ENCODE data around the gene ATG3. TPM values are rescaled to one million over a fixed set of nuclear protein-coding genes. Genes with fewer than 3 reads are reported as not detected.
"Not testable (repeated sequence)": the region's sequence is repeated elsewhere in the genome, so short reads cannot be mapped to it uniquely, and the experiment has no call there.

ATG3 gene
- total and polyA plus RNA-seq, 9 of the 15 experiments (the other 6 are each of a cell fraction or from before 2014, with no cell fraction given), result 48.7 to 107 (median 64.7) TPM

- TF ChIP-seq ID3 (CRISPR knock-in tag; IDR thresholded peaks at IDR 0.05) (no peak), ID3 (tag; IDR thresholded peaks at IDR 0.05) (no peak)
These were observed 65.2 kb downstream of the ATG3 start (continued) for GRCh38 chr3:112496366-112497067.

GRCh38 chr3:112494448-112494767 is 67.4 kb downstream of the ATG3 start:
- POLR2A ChIA-PET; H3K27ac ChIP-seq (ENCODE audit: extremely low read depth, low read depth, low read length): not testable (repeated sequence)

GRCh38 chr3:112492124-112492523 is 69.6 kb downstream of the ATG3 start:
- Histone ChIP-seq H3K27me3 (ENCODE audit: control insufficient read depth in 2 of 2, insufficient read depth in 2 of 2, low read length in 2 of 2) (no peaks in the 10 kb centered on the region), H3K36me3 (ENCODE audit: control insufficient read depth, insufficient read depth, low read length) (no peaks in the 10 kb centered on the region), H3K9ac (ENCODE audit: insufficient read depth in 1 of 2, low read depth in 2 of 2, low read length in 2 of 2) (no peak overlapping the region), H3K4me2 (ENCODE audit: insufficient read depth, low read length) (no peak overlapping the region), H3K4me3 (no peak overlapping the region), H4K20me1 (replicated peaks; ENCODE audit: control insufficient read depth, insufficient read depth, low read length) (no peaks in the 10 kb centered on the region), H3K9me1 (ENCODE audit: control insufficient read depth, insufficient read depth, low read length) (no peaks in the 10 kb centered on the region), H3K79me2 (ENCODE audit: control insufficient read depth, insufficient read depth, low read length) (no peaks in the 10 kb centered on the region), H3K4me1 (replicated peaks in 1 of 2; ENCODE audit: control insufficient read depth in 2 of 2, insufficient read depth in 2 of 2, low read length in 2 of 2) (no peaks in the 10 kb centered on the region), H3K27ac (ENCODE audit: extremely low read depth, low read depth, low read length) (no peak overlapping the region), H2AFZ (ENCODE audit: low read depth, low read length) (no peak overlapping the region), H3K9me3 (replicated peaks; ENCODE audit: control insufficient read depth, insufficient read depth, low read depth, low read length) (no peaks in the 10 kb centered on the region)
- intact Hi-C loops (cut with micrococcal nuclease), result no loop called here
- FAIRE-seq (no peak), ATAC-seq (no peak), DNase-seq (ENCODE audit: extremely low read depth in 1 of 4, low spot score in 3 of 4) (no peak)
- BruUV-seq (replicated peaks), result no TSS peak
- 0% methylated on average over 1 of the region's 1 CpG for WGBS (ENCODE audit: insufficient coverage, low coverage, missing lambda C conversion rate)
- ChIA-PET CTCF (ENCODE audit: low intra/inter-chr PET ratio) (no interaction called here), POLR2A (no interaction called here)
- in situ Hi-C loops (cut with MboI), result no loop called here
- no peak for TF ChIP-seq KDM5B (IDR thresholded peaks at IDR 0.05; ENCODE audit: insufficient replicate concordance, low read depth, low read length)
- TF ChIP-seq AFF1 (IDR thresholded peaks at IDR 0.05; ENCODE audit: low read depth in 1 of 2, partially characterized antibody in 2 of 2), result no peak
- no peak for TF ChIP-seq HNRNPUL1 (IDR thresholded peaks at IDR 0.05; ENCODE audit: low read length)
- TF ChIP-seq RFX7 (CRISPR knock-in tag; IDR thresholded peaks at IDR 0.05), result no peak
- no peak for TF ChIP-seq SP1 (CRISPR knock-in tag; IDR thresholded peaks at IDR 0.05)
- no peak for TF ChIP-seq PML (IDR thresholded peaks at IDR 0.05; ENCODE audit: low read length)
- TF ChIP-seq ATF7 (IDR thresholded peaks at IDR 0.05), result no peak
- no peak for TF ChIP-seq GATAD2B (IDR thresholded peaks at IDR 0.05; ENCODE audit: borderline replicate concordance)
- TF ChIP-seq NBN (IDR thresholded peaks at IDR 0.05; ENCODE audit: low read depth), result no peak

More at GRCh38 chr3:112494448-112494767, 67.4 kb downstream of the ATG3 start:
- FAIRE-seq; ATAC-seq; H3K36me3 ChIP-seq (ENCODE audit: control insufficient read depth, insufficient read depth, low read length); H3K79me2 ChIP-seq (ENCODE audit: control insufficient read depth, insufficient read depth, low read length); H3K27me3 ChIP-seq (ENCODE audit: control insufficient read depth in 2 of 2, insufficient read depth in 2 of 2, low read length in 2 of 2); CTCF ChIA-PET (ENCODE audit: low intra/inter-chr PET ratio); H3K4me1 ChIP-seq (replicated peaks in 1 of 2; ENCODE audit: control insufficient read depth in 2 of 2, insufficient read depth in 2 of 2, low read length in 2 of 2); H3K4me2 ChIP-seq (ENCODE audit: insufficient read depth, low read length); H3K9ac ChIP-seq (ENCODE audit: insufficient read depth in 1 of 2, low read depth in 2 of 2, low read length in 2 of 2); DNase-seq (ENCODE audit: extremely low read depth in 1 of 4, low spot score in 3 of 4); H4K20me1 ChIP-seq (replicated peaks; ENCODE audit: control insufficient read depth, insufficient read depth, low read length); H2AFZ ChIP-seq (ENCODE audit: low read depth, low read length); H3K4me3 ChIP-seq; intact Hi-C loops (cut with micrococcal nuclease); H3K9me3 ChIP-seq (replicated peaks; ENCODE audit: control insufficient read depth, insufficient read depth, low read depth, low read length); H3K9me1 ChIP-seq (ENCODE audit: control insufficient read depth, insufficient read depth, low read length); in situ Hi-C loops (cut with MboI); BruUV-seq (replicated peaks): not testable (repeated sequence)
- 0% methylated on average over 3 of the region's 3 CpGs for WGBS (ENCODE audit: insufficient coverage, low coverage, missing lambda C conversion rate)
